ENCODE measurements around the gene BIN1. TPM values are rescaled to one million over a fixed set of nuclear protein-coding genes. Genes with fewer than 3 reads are reported as not detected.

Gene BIN1
- total and polyA plus RNA-seq, 12 donors, result 62.1 to 207 (median 125) TPM

DNA sequence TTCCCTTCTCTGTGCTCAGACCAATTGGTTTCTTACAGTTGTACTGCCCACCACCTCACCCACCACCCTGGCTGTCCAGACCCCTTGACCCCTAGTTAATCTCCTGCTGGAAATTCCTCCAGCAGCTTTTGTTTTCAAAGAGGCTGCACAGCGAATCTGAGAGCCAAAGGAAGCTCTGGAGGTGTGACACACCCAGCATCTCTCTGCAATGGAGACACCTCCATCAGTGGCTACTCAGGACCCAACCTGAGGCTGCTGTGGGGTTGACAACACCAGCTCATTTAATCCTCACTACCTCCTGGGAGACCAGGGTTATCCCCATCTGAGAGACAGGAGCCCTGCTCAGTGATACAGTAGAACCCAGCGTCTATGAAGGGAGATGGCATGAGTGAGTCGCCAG, 86.4 kb downstream of the BIN1 start:
- Histone ChIP-seq H3K4me1 (replicated peaks in 1 of 2) (peaks cover 3 to 9% of the 10 kb centered on the region in 2 donors), H3K36me3 (replicated peaks in 1 of 2) (no peaks in the 10 kb centered on the region), H3K27me3 (no peaks in the 10 kb centered on the region), H3K4me3 (no peak overlapping the region), H3K9me3 (replicated peaks in 1 of 3) (no peaks in the 10 kb centered on the region), H3K27ac (no peak overlapping the region)
- 64 to 81% (median 66%) methylated on average over 3 of the region's 3 CpGs for WGBS, 4 donors
- intact Hi-C loops (cut with DNase I), result no loop called here
- DNase-seq, result no peak
- no peak for TF ChIP-seq POLR2A (IDR thresholded peaks at IDR 0.05)
- TF ChIP-seq, protein P1, sequence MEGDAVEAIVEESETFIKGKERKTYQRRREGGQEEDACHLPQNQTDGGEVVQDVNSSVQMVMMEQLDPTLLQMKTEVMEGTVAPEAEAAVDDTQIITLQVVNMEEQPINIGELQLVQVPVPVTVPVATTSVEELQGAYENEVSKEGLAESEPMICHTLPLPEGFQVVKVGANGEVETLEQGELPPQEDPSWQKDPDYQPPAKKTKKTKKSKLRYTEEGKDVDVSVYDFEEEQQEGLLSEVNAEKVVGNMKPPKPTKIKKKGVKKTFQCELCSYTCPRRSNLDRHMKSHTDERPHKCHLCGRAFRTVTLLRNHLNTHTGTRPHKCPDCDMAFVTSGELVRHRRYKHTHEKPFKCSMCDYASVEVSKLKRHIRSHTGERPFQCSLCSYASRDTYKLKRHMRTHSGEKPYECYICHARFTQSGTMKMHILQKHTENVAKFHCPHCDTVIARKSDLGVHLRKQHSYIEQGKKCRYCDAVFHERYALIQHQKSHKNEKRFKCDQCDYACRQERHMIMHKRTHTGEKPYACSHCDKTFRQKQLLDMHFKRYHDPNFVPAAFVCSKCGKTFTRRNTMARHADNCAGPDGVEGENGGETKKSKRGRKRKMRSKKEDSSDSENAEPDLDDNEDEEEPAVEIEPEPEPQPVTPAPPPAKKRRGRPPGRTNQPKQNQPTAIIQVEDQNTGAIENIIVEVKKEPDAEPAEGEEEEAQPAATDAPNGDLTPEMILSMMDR (IDR thresholded peaks at IDR 0.05), result no peak

DNA sequence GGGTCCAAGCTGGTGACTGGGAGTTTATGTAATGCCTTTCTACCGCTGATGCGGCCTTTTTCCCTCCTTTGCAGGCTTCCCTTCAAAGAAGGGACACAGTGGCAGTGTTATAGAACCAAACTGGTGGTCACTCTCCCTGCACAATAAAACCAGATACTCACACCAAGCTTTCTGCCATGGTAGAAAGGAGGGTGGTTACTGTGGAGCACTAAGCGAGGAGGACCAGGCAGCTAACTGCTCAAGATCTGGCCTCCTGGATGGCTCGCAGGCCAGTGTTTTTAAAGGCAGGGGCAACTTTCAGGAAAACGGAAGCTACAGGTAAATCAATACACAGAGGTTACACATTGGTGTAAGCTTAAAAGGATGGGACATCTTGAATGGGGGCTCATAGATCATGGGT, 89.4 kb downstream of the BIN1 start:
- Histone ChIP-seq H3K4me1 (replicated peaks in 1 of 2) (no peaks in the 10 kb centered on the region), H3K36me3 (replicated peaks in 1 of 2) (no peaks in the 10 kb centered on the region), H3K27ac (no peak overlapping the region), H3K9me3 (replicated peaks in 1 of 3) (no peaks in the 10 kb centered on the region), H3K27me3 (no peaks in the 10 kb centered on the region), H3K4me3 (no peak overlapping the region)
- no peak for DNase-seq
- intact Hi-C loops (cut with DNase I), result no loop called here
- TF ChIP-seq, protein P1 (IDR thresholded peaks at IDR 0.05), result no peak
- TF ChIP-seq POLR2A (IDR thresholded peaks at IDR 0.05), result no peak
- 81 to 92% (median 90%) methylated on average over 5 of the region's 5 CpGs for WGBS, 4 donors

DNA sequence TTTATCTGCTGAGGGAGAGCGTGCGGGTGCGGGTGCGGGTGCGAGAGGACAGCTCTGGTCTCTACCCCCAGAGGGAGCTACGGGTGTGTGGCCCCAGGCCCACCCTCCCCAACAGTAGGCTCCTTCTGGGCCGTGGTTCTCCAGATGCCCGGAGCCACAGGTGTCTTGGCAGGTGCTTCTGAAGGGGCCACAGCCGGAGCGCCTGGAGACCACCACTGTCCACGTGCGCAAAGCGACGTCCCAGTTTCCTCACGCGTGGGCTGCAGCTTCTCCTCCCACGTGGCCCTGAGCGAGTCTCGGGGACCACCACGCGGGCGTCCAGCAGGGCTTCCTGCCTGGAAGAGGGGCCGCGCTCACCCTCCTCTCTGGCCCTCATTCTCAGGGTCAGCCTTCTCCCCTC, 90.6 kb downstream of the BIN1 start:
- TF ChIP-seq, protein P1 (IDR thresholded peaks at IDR 0.05), result no peak
- TF ChIP-seq POLR2A (IDR thresholded peaks at IDR 0.05), result no peak
- WGBS, 4 donors, result 88 to 95% (median 93%) methylated on average over 15 to 24 of the region's 24 CpGs
- intact Hi-C loops (cut with DNase I), result no loop called here

DNA sequence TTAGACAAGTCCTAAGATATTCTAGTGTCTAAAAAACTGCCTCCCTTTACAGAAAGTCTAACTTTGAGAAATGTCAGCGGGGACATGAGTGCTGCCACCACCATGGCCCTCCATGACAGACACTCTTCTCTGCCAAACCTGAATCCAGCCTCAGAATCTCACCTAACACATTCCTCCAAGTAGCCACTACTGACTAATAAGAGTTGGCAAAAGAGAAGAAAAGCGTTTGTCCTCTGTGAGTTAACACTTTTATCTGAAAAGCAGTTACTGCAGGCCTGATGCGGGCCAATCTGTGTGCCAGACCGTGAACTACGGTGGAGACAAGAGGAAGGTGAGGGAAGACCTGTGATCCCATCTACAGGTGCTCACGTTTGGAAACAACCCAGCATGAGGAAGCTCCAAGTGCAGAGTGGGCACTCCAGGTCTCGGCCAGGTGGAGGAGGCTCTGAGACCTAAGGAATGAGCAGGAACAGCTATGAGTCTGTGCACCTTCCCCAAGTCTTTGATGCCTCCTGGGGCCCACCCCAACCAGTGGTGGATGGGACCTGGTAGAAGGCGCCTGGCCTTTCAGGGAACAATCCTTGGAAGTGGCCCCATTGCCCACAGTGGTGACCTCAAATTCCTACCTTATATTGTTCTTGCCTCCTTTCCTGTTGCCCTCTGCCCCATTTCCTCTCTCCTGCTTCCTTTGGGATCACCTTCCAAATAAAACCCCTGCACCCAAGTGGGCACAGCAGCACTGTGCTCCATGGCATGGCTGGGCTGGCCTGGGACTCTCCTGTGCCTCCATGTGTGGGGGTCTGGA, 91.6 kb downstream of the BIN1 start:
- intact Hi-C loops (cut with DNase I), result no loop called here
- 79 to 89% (median 86%) methylated on average over 7 to 8 of the region's 8 CpGs for WGBS, 4 donors
- Histone ChIP-seq H3K4me1 (replicated peaks in 1 of 2) (no peaks in the 10 kb centered on the region), H3K27ac (no peak overlapping the region), H3K36me3 (replicated peaks in 1 of 2) (no peaks in the 10 kb centered on the region), H3K4me3 (no peak overlapping the region), H3K9me3 (replicated peaks in 1 of 3) (no peaks in the 10 kb centered on the region), H3K27me3 (peaks cover 3% of the 10 kb centered on the region)
- TF ChIP-seq, protein P1 (IDR thresholded peaks at IDR 0.05), result no peak
- no peak for TF ChIP-seq POLR2A (IDR thresholded peaks at IDR 0.05)
- DNase-seq, result no peak

More for the DNA sequence above, 90.6 kb downstream of the BIN1 start:
- H3K27me3 ChIP-seq, result peaks cover 3% of the 10 kb centered on the region
- DNase-seq, result no peak
- H3K36me3 ChIP-seq (replicated peaks in 1 of 2), result no peaks in the 10 kb centered on the region
- H3K4me1 ChIP-seq (replicated peaks in 1 of 2), result no peaks in the 10 kb centered on the region
- H3K4me3 ChIP-seq, result no peak overlapping the region
- H3K27ac ChIP-seq, result no peak overlapping the region
- H3K9me3 ChIP-seq (replicated peaks in 1 of 3), result no peaks in the 10 kb centered on the region
